HEK293 (cell line): ENCODE results near the gene TMEM123.

Experiments used
- CTCF ChIP-seq: fragments of 450-650 bp; formaldehyde crosslinking; IDR thresholded peaks from 2 replicates; pipeline ENCODE4 v1.5.1; 2016; ENCODE audit warnings: missing biosample characterization, missing genetic modification characterization
- PRDM2 ChIP-seq: fragments of 450-650 bp; formaldehyde crosslinking; IDR thresholded peaks from 2 replicates; pipeline ENCODE4 v1.5.1; 2016; ENCODE audit warnings: missing biosample characterization, missing genetic modification characterization, borderline replicate concordance
- PRDM6 ChIP-seq: fragments of 450-650 bp; formaldehyde crosslinking; IDR thresholded peaks from 2 replicates; pipeline ENCODE4 v1.5.1; 2017; ENCODE audit warnings: missing biosample characterization, missing genetic modification characterization
- SCRT2 ChIP-seq: fragments of 450-650 bp; formaldehyde crosslinking; IDR thresholded peaks from 2 replicates; pipeline ENCODE4 v1.5.1; 2016; ENCODE audit warnings: missing biosample characterization, missing genetic modification characterization
- ZBTB6 ChIP-seq: fragments of 450-650 bp; formaldehyde crosslinking; IDR thresholded peaks from 2 replicates; pipeline ENCODE4 v1.5.1; 2017; ENCODE audit warnings: missing biosample characterization, missing genetic modification characterization
- ZNF10 ChIP-seq: fragments of 450-650 bp; formaldehyde crosslinking; IDR thresholded peaks from 2 replicates; pipeline ENCODE4 v1.5.1; 2017; ENCODE audit warnings: missing biosample characterization, missing genetic modification characterization
- ZNF16 ChIP-seq: fragments of 450-650 bp; formaldehyde crosslinking; IDR thresholded peaks from 2 replicates; pipeline ENCODE4 v1.5.1; 2016; ENCODE audit warnings: low read depth, missing biosample characterization, missing genetic modification characterization
- ZNF23 ChIP-seq: fragments of 450-650 bp; formaldehyde crosslinking; IDR thresholded peaks from 2 replicates; pipeline ENCODE4 v1.5.1; 2016; ENCODE audit warnings: missing biosample characterization, missing genetic modification characterization, borderline replicate concordance
- ZNF398 ChIP-seq: fragments of 450-650 bp; formaldehyde crosslinking; IDR thresholded peaks from 2 replicates; pipeline ENCODE4 v1.5.1; 2017; ENCODE audit warnings: missing biosample characterization, missing genetic modification characterization
- ZNF48 ChIP-seq: fragments of 450-650 bp; formaldehyde crosslinking; IDR thresholded peaks from 2 replicates; pipeline ENCODE4 v1.5.1; 2016; ENCODE audit warnings: missing biosample characterization, missing genetic modification characterization
- ZNF549 ChIP-seq: fragments of 450-650 bp; IDR thresholded peaks from 2 replicates; pipeline ENCODE4 v1.5.1; 2018; ENCODE audit warnings: missing biosample characterization, missing genetic modification characterization, mild to moderate bottlenecking, inconsistent platforms, moderate library complexity
- ZNF664 ChIP-seq: fragments of 450-650 bp; formaldehyde crosslinking; IDR thresholded peaks from 2 replicates; pipeline ENCODE4 v1.5.1; 2016; ENCODE audit warnings: missing biosample characterization, missing genetic modification characterization
- ZNF747 ChIP-seq: fragments of 450-650 bp; formaldehyde crosslinking; IDR thresholded peaks from 2 replicates; pipeline ENCODE4 v1.5.1; 2016; ENCODE audit warnings: missing biosample characterization, missing genetic modification characterization
- ZSCAN23 ChIP-seq: fragments of 450-650 bp; formaldehyde crosslinking; IDR thresholded peaks from 2 replicates; pipeline ENCODE4 v1.5.1; 2016; ENCODE audit warnings: missing biosample characterization, missing genetic modification characterization

The TMEM123 gene

GRCh38 chr11:102449651-102450570 lies 2.7 kb downstream of the TMEM123 start (continued):
- TF ChIP-seq PRDM2 (tag by site-specific recombination), result no peak
- TF ChIP-seq ZNF398 (tag by site-specific recombination), result no peak
- peak; percentile 33; the same call in 1 of the 2 replicates for TF ChIP-seq ZNF664 (tag by site-specific recombination)
- no peak for TF ChIP-seq ZNF23
- peak; percentile 11; the same call in 1 of the 2 replicates for TF ChIP-seq PRDM6 (tag by site-specific recombination)
- TF ChIP-seq ZNF549 (tag by site-specific recombination), result no peak
- no peak for TF ChIP-seq ZNF16
- TF ChIP-seq ZNF747 (tag by site-specific recombination), result no peak
- TF ChIP-seq SCRT2 (tag by site-specific recombination), result peak; percentile 66; the same call in 1 of the 2 replicates
- TF ChIP-seq CTCF (tag by site-specific recombination), result no peak
- TF ChIP-seq ZSCAN23 (tag by site-specific recombination), result no peak
- TF ChIP-seq ZNF10 (tag by site-specific recombination), result peak; percentile 47; the same call in 1 of the 2 replicates
- TF ChIP-seq ZBTB6 (tag by site-specific recombination), result no peak
- TF ChIP-seq ZNF48 (tag by site-specific recombination), result no peak
